ENCODE data around the gene TPPP. TPM values are rescaled to one million over a fixed set of nuclear protein-coding genes. Genes with fewer than 3 reads are reported as not detected.
A peak's percentile ranks its signal among the peaks of the same experiment; 100 is the strongest.

Gene TPPP
- total RNA-seq, 1 donor = 0.84 TPM

- Histone ChIP-seq H3K9me3 (ENCODE audit: low read depth, low read length) (no peaks in the 10 kb centered on the region), H3K4me3 (ENCODE audit: low read length) (no peak overlapping the region), H3K27me3 (ENCODE audit: insufficient read depth, low read length) (no peaks in the 10 kb centered on the region), H3K4me1 (ENCODE audit: insufficient read depth, low read length) (no peaks in the 10 kb centered on the region)
Observed at GRCh38 chr5:623531-623930, 69.6 kb downstream of the TPPP start.

- Histone ChIP-seq H3K4me3 (ENCODE audit: low read length) (no peak overlapping the region), H3K4me1 (ENCODE audit: insufficient read depth, low read length) (no peaks in the 10 kb centered on the region), H3K9me3 (ENCODE audit: low read depth, low read length) (no peaks in the 10 kb centered on the region)
Observed at GRCh38 chr5:622946-623522, 70.1 kb downstream of the TPPP start.

GRCh38 chr5:622359-622758 lies 70.8 kb downstream of the TPPP start:
- no peak overlapping the region for H3K4me3 ChIP-seq (ENCODE audit: low read length)
- H3K9me3 ChIP-seq (ENCODE audit: low read depth, low read length) = no peaks in the 10 kb centered on the region
- no peaks in the 10 kb centered on the region for H3K27me3 ChIP-seq (ENCODE audit: insufficient read depth, low read length)
- no peaks in the 10 kb centered on the region for H3K4me1 ChIP-seq (ENCODE audit: insufficient read depth, low read length)

More at GRCh38 chr5:622946-623522, 70.1 kb downstream of the TPPP start:
- no peaks in the 10 kb centered on the region for H3K27me3 ChIP-seq (ENCODE audit: insufficient read depth, low read length)

GRCh38 chr5:621341-621761 lies 71.8 kb downstream of the TPPP start:
- Histone ChIP-seq H3K4me3 (ENCODE audit: low read length) (no peak overlapping the region), H3K9me3 (ENCODE audit: low read depth, low read length) (no peaks in the 10 kb centered on the region)

GRCh38 chr5:620586-621180 lies 72.5 kb downstream of the TPPP start:
- H3K9me3 ChIP-seq (ENCODE audit: low read depth, low read length) = no peaks in the 10 kb centered on the region
- no peaks in the 10 kb centered on the region for H3K27me3 ChIP-seq (ENCODE audit: insufficient read depth, low read length)
- H3K4me3 ChIP-seq (ENCODE audit: low read length) = no peak overlapping the region
- no peaks in the 10 kb centered on the region for H3K4me1 ChIP-seq (ENCODE audit: insufficient read depth, low read length)

More at GRCh38 chr5:621341-621761, 71.8 kb downstream of the TPPP start:
- Histone ChIP-seq H3K4me1 (ENCODE audit: insufficient read depth, low read length) (no peaks in the 10 kb centered on the region), H3K27me3 (ENCODE audit: insufficient read depth, low read length) (no peaks in the 10 kb centered on the region)

GRCh38 chr5:620152-620551 lies 73.0 kb downstream of the TPPP start:
- Histone ChIP-seq H3K27me3 (ENCODE audit: insufficient read depth, low read length) (no peaks in the 10 kb centered on the region), H3K9me3 (ENCODE audit: low read depth, low read length) (no peaks in the 10 kb centered on the region), H3K4me3 (ENCODE audit: low read length) (no peak overlapping the region)

GRCh38 chr5:619444-619843 lies 73.7 kb downstream of the TPPP start:
- no peaks in the 10 kb centered on the region for H3K4me1 ChIP-seq (ENCODE audit: insufficient read depth, low read length)
- H3K9me3 ChIP-seq (ENCODE audit: low read depth, low read length) = no peaks in the 10 kb centered on the region
- no peak overlapping the region for H3K4me3 ChIP-seq (ENCODE audit: low read length)
- H3K27me3 ChIP-seq (ENCODE audit: insufficient read depth, low read length) = no peaks in the 10 kb centered on the region

More at GRCh38 chr5:620152-620551, 73.0 kb downstream of the TPPP start:
- no peaks in the 10 kb centered on the region for H3K4me1 ChIP-seq (ENCODE audit: insufficient read depth, low read length)

GRCh38 chr5:618450-618849 lies 74.7 kb downstream of the TPPP start:
- H3K4me1 ChIP-seq (ENCODE audit: insufficient read depth, low read length) = no peaks in the 10 kb centered on the region
- no peaks in the 10 kb centered on the region for H3K9me3 ChIP-seq (ENCODE audit: low read depth, low read length)
- H3K27me3 ChIP-seq (ENCODE audit: insufficient read depth, low read length) = no peaks in the 10 kb centered on the region
- no peak overlapping the region for H3K4me3 ChIP-seq (ENCODE audit: low read length)

GRCh38 chr5:617896-618295 lies 75.3 kb downstream of the TPPP start:
- no peaks in the 10 kb centered on the region for H3K27me3 ChIP-seq (ENCODE audit: insufficient read depth, low read length)
- no peak overlapping the region for H3K4me3 ChIP-seq (ENCODE audit: low read length)
- peaks cover 4% of the 10 kb centered on the region for H3K4me1 ChIP-seq (ENCODE audit: insufficient read depth, low read length)
- no peaks in the 10 kb centered on the region for H3K9me3 ChIP-seq (ENCODE audit: low read depth, low read length)

- Histone ChIP-seq H3K9me3 (ENCODE audit: low read depth, low read length) (no peaks in the 10 kb centered on the region), H3K4me3 (ENCODE audit: low read length) (no peak overlapping the region), H3K4me1 (ENCODE audit: insufficient read depth, low read length) (peaks cover 9% of the 10 kb centered on the region), H3K27me3 (ENCODE audit: insufficient read depth, low read length) (no peaks in the 10 kb centered on the region)
Observed at GRCh38 chr5:616484-617039, 76.6 kb downstream of the TPPP start.

- H3K4me1 ChIP-seq (ENCODE audit: insufficient read depth, low read length) = peaks cover 13% of the 10 kb centered on the region
- H3K9me3 ChIP-seq (ENCODE audit: low read depth, low read length) = no peaks in the 10 kb centered on the region
- H3K4me3 ChIP-seq (ENCODE audit: low read length) = peak overlapping the region; percentile 51
- no peaks in the 10 kb centered on the region for H3K27me3 ChIP-seq (ENCODE audit: insufficient read depth, low read length)
Observed at GRCh38 chr5:612498-613424, 80.4 kb downstream of the TPPP start.

- peak within 1 kb of the TSS; percentile 51 for H3K4me3 ChIP-seq (ENCODE audit: low read length)
- peaks cover 22% of the 10 kb centered on the region for H3K4me1 ChIP-seq (ENCODE audit: insufficient read depth, low read length)
- H3K27me3 ChIP-seq (ENCODE audit: insufficient read depth, low read length) = no peaks in the 10 kb centered on the region
- H3K9me3 ChIP-seq (ENCODE audit: low read depth, low read length) = no peaks in the 10 kb centered on the region
Observed at GRCh38 chr5:611731-612486, 81.2 kb downstream of the TPPP start, which contains the start of gene CEP72. TSS of gene CEP72 (plus strand) at chr5:612340. CDS start at chr5:612362, 22 bp downstream.

GRCh38 chr5:610744-611730 lies 82.1 kb downstream of the TPPP start:
- peaks cover 22% of the 10 kb centered on the region for H3K4me1 ChIP-seq (ENCODE audit: insufficient read depth, low read length)
- H3K4me3 ChIP-seq (ENCODE audit: low read length) = peak overlapping the region; percentile 47
- no peaks in the 10 kb centered on the region for H3K27me3 ChIP-seq (ENCODE audit: insufficient read depth, low read length)

More at GRCh38 chr5:610744-611730, 82.1 kb downstream of the TPPP start:
- H3K9me3 ChIP-seq (ENCODE audit: low read depth, low read length) = no peaks in the 10 kb centered on the region
